Mesenchymal stem cell (in vitro differentiated cells and primary cell): ENCODE measurements around the gene PCDHB4. TPM values are rescaled to one million over a fixed set of nuclear protein-coding genes. Genes with fewer than 3 reads are reported as not detected.

ENCODE experiments used
- DNase-seq: peaks from one replicate; pipeline ENCODE4 v3.0.0-alpha.2; 2013
- H2AFZ ChIP-seq: one replicate; pipeline ENCODE4 v1.6.1; 2013; ENCODE audit warnings: low read depth, mild to moderate bottlenecking, control low read depth, inconsistent platforms, low read length, moderate library complexity
- H2AK5ac ChIP-seq: 2 replicates; pipeline ENCODE4 v1.6.1; 2013; ENCODE audit warnings: low read length, moderate library complexity, mild to moderate bottlenecking, inconsistent platforms; ENCODE audit not compliant: severe bottlenecking
- H2BK120ac ChIP-seq: one replicate; pipeline ENCODE4 v1.6.1; 2013; ENCODE audit warnings: low read depth, mild to moderate bottlenecking, inconsistent platforms, low read length, moderate library complexity
- H2BK12ac ChIP-seq, 2 experiments: one replicate each; pipeline ENCODE4 v1.6.1; 2013; ENCODE audit warnings: inconsistent platforms in 2 of 2, low read length in 2 of 2, mild to moderate bottlenecking in 2 of 2, moderate library complexity in 2 of 2, control low read depth in 1 of 2
- H2BK15ac ChIP-seq: one replicate; pipeline ENCODE4 v1.6.1; 2013; ENCODE audit warnings: mild to moderate bottlenecking, low read depth, inconsistent platforms; ENCODE audit not compliant: poor library complexity, severe bottlenecking
- H2BK5ac ChIP-seq: 2 replicates; pipeline ENCODE4 v1.6.1; 2013; ENCODE audit warnings: low read depth, mild to moderate bottlenecking, low read length, control low read depth, inconsistent platforms; ENCODE audit not compliant: poor library complexity, severe bottlenecking
- H3K14ac ChIP-seq, 2 experiments: one replicate each; pipeline ENCODE4 v1.6.1; 2013; ENCODE audit warnings: inconsistent platforms in 2 of 2, low read length in 2 of 2, control low read depth in 1 of 2, mild to moderate bottlenecking in 1 of 2, moderate library complexity in 1 of 2
- H3K18ac ChIP-seq, 2 experiments: one replicate each; pipeline ENCODE4 v1.6.1; 2013; ENCODE audit warnings: inconsistent platforms in 2 of 2, low read length in 2 of 2, control low read depth in 1 of 2, low read depth in 1 of 2, mild to moderate bottlenecking in 1 of 2
- H3K23ac ChIP-seq, 2 experiments: one replicate each; pipeline ENCODE4 v1.6.1; 2013; ENCODE audit warnings: inconsistent platforms in 2 of 2, low read length in 2 of 2, mild to moderate bottlenecking in 2 of 2, moderate library complexity in 2 of 2, control low read depth in 1 of 2
- H3K27ac ChIP-seq: 2 replicates; pipeline ENCODE4 v1.5.1; 2013; ENCODE audit warnings: mild to moderate bottlenecking, moderate library complexity, low read length, control low read depth, inconsistent platforms; ENCODE audit not compliant: poor library complexity, severe bottlenecking
- H3K27me3 ChIP-seq, 2 experiments: 2 replicates each; pipeline versions ENCODE4 v1.6.1 to v1.7.0; 2013; ENCODE audit warnings: low read length in 2 of 2, mild to moderate bottlenecking in 2 of 2, moderate library complexity in 2 of 2, control low read depth in 1 of 2, inconsistent platforms in 1 of 2; ENCODE audit not compliant: control insufficient read depth in 1 of 2, insufficient read depth in 1 of 2
- H3K36me3 ChIP-seq, 2 experiments: 2 replicates each; pipeline versions ENCODE4 v1.6.1 to v1.7.0; 2013; ENCODE audit warnings: low read length in 2 of 2, control low read depth in 1 of 2, inconsistent platforms in 1 of 2, low read depth in 1 of 2, mild to moderate bottlenecking in 1 of 2; ENCODE audit not compliant: insufficient read depth in 2 of 2, control insufficient read depth in 1 of 2
- H3K4ac ChIP-seq, 2 experiments: one replicate each; pipeline ENCODE4 v1.6.1; 2013; ENCODE audit warnings: inconsistent platforms in 2 of 2, low read length in 2 of 2, mild to moderate bottlenecking in 2 of 2, moderate library complexity in 2 of 2, control low read depth in 1 of 2, low read depth in 1 of 2
- H3K4me1 ChIP-seq: 2 replicates; pipeline ENCODE4 v1.6.1; 2013; ENCODE audit warnings: low read depth, low read length, control low read depth; ENCODE audit not compliant: control insufficient read depth, insufficient read depth
- H3K4me2 ChIP-seq: 2 replicates; pipeline ENCODE4 v1.6.1; 2013; ENCODE audit warnings: low read length, mild to moderate bottlenecking, inconsistent platforms; ENCODE audit not compliant: poor library complexity, severe bottlenecking
- H3K4me3 ChIP-seq, 2 experiments: 2 replicates each; pipeline versions ENCODE4 v1.5.1 to v1.7.0; 2013; ENCODE audit warnings: low read length in 2 of 2, mild to moderate bottlenecking in 2 of 2, control low read depth in 1 of 2, low read depth in 1 of 2; ENCODE audit not compliant: insufficient read depth in 1 of 2
- H3K79me1 ChIP-seq: replicated peaks from 2 replicates; pipeline ENCODE4 v1.6.1; 2013; ENCODE audit warnings: mild to moderate bottlenecking, control low read depth, low read length, inconsistent platforms; ENCODE audit not compliant: poor library complexity, severe bottlenecking
- H3K9ac ChIP-seq: 2 replicates; pipeline ENCODE4 v1.7.0; 2013; ENCODE audit warnings: mild to moderate bottlenecking, low read length, moderate library complexity
- H3K9me3 ChIP-seq: 2 replicates; pipeline ENCODE4 v1.7.0; 2013; ENCODE audit warnings: mild to moderate bottlenecking, low read length; ENCODE audit not compliant: control insufficient read depth
- H4K8ac ChIP-seq: one replicate; pipeline ENCODE4 v1.6.1; 2013; ENCODE audit warnings: inconsistent platforms, mild to moderate bottlenecking, low read length, moderate library complexity
- H4K91ac ChIP-seq: one replicate; pipeline ENCODE4 v1.6.1; 2013; ENCODE audit warnings: mild to moderate bottlenecking, low read length, inconsistent platforms
- WGBS: methylation state at CpG from one replicate; pipeline ENCODE4 v1.1.7; 2013; ENCODE audit warnings: mixed read lengths; 5-methylcytosine and 5-hydroxymethylcytosine counted together
- polyA plus RNA-seq, 2 experiments: library from polyadenylated mRNA; stranded (reverse); fragments of 200-250 nt; gene quantifications; one replicate each; pipeline ENCODE4 v1.2.3, GENCODE V29; 2013

Gene PCDHB4
- 0.30 TPM for polyA plus RNA-seq (2013, experiment 1 of 2)
- polyA plus RNA-seq (2013, experiment 2 of 2) = 0.23 TPM

- Histone ChIP-seq H2AFZ (no peak within 1 kb of the TSS), H3K14ac (no peak within 1 kb of the TSS), H3K4ac (no peak within 1 kb of the TSS), H3K36me3 (peaks cover 0 to 12% of the 10 kb centered on the region in 2 experiments), H3K4me3 (peak within 1 kb of the TSS in 1 of 2 experiments; percentile 64), H3K4me1 (no peaks in the 10 kb centered on the region), H3K23ac (no peak within 1 kb of the TSS), H3K18ac (no peak within 1 kb of the TSS), H3K27me3 (no peaks in the 10 kb centered on the region), H3K27ac (no peak within 1 kb of the TSS), H2BK120ac (no peak within 1 kb of the TSS), H3K79me1 (no peaks in the 10 kb centered on the region), H2AK5ac (no peak within 1 kb of the TSS), H3K4me2 (no peak within 1 kb of the TSS), H4K91ac (no peak within 1 kb of the TSS), H4K8ac (no peak within 1 kb of the TSS), H3K9ac (peak within 1 kb of the TSS; percentile 61), H2BK5ac (no peak within 1 kb of the TSS), H2BK15ac (no peak within 1 kb of the TSS), H3K9me3 (peaks cover 65% of the 10 kb centered on the region), H2BK12ac (no peak within 1 kb of the TSS)
- no peak for DNase-seq
- 64% methylated on average over 15 of the region's 16 CpGs for WGBS
These were observed at the start of gene PCDHB4 for GRCh38 chr5:141121563-141121962. Gene PCDHB4 (plus strand): TSS chr5:141121818. CDS start chr5:141121999, 181 bp downstream.

GRCh38 chr5:141077826-141078225 lies 43.8 kb upstream of the PCDHB4 start:
- Histone ChIP-seq H3K4me2 (no peak overlapping the region), H2AK5ac (no peak overlapping the region), H2BK120ac (no peak overlapping the region), H4K91ac (no peak overlapping the region), H3K23ac (no peak overlapping the region), H4K8ac (no peak overlapping the region), H3K9me3 (peaks cover 8% of the 10 kb centered on the region), H3K4me3 (peak overlapping the region in 1 of 2 experiments; percentile 51), H3K9ac (no peak overlapping the region), H3K4ac (no peak overlapping the region), H3K79me1 (no peaks in the 10 kb centered on the region), H2BK15ac (no peak overlapping the region), H2BK12ac (no peak overlapping the region), H2AFZ (no peak overlapping the region), H3K14ac (no peak overlapping the region), H3K4me1 (no peaks in the 10 kb centered on the region), H3K27me3 (no peaks in the 10 kb centered on the region), H3K36me3 (no peaks in the 10 kb centered on the region), H3K18ac (no peak overlapping the region), H3K27ac (no peak overlapping the region), H2BK5ac (no peak overlapping the region)
- no peak for DNase-seq
- WGBS = 99% methylated on average over 17 of the region's 17 CpGs

GRCh38 chr5:141082228-141082627 lies 39.4 kb upstream of the PCDHB4 start:
- Histone ChIP-seq H3K36me3 (no peaks in the 10 kb centered on the region), H2BK15ac (no peak overlapping the region), H2BK120ac (no peak overlapping the region), H3K18ac (no peak overlapping the region), H3K79me1 (no peaks in the 10 kb centered on the region), H3K4me3 (no peak overlapping the region), H3K9ac (no peak overlapping the region), H3K9me3 (peaks cover 9% of the 10 kb centered on the region), H3K4me2 (no peak overlapping the region), H2BK12ac (no peak overlapping the region), H3K14ac (no peak overlapping the region), H2AFZ (no peak overlapping the region), H3K4me1 (no peaks in the 10 kb centered on the region), H2BK5ac (no peak overlapping the region), H3K27me3 (no peaks in the 10 kb centered on the region), H4K91ac (no peak overlapping the region), H3K23ac (no peak overlapping the region), H2AK5ac (no peak overlapping the region), H4K8ac (no peak overlapping the region), H3K4ac (no peak overlapping the region), H3K27ac (no peak overlapping the region)
- DNase-seq = no peak

- Histone ChIP-seq H3K9ac (peak overlapping the region; percentile 87), H2BK120ac (no peak overlapping the region), H3K4ac (no peak overlapping the region), H3K4me2 (peak overlapping the region; percentile 49), H2BK15ac (no peak overlapping the region), H3K27ac (peak overlapping the region; percentile 82), H2AFZ (no peak overlapping the region), H3K9me3 (peaks cover 10% of the 10 kb centered on the region), H3K79me1 (no peaks in the 10 kb centered on the region), H2AK5ac (no peak overlapping the region), H2BK12ac (no peak overlapping the region), H3K14ac (no peak overlapping the region), H2BK5ac (no peak overlapping the region), H3K4me3 (peak overlapping the region in 1 of 2 experiments; percentile 76), H3K4me1 (no peaks in the 10 kb centered on the region), H3K18ac (no peak overlapping the region), H4K91ac (no peak overlapping the region), H3K27me3 (no peaks in the 10 kb centered on the region), H4K8ac (no peak overlapping the region), H3K36me3 (no peaks in the 10 kb centered on the region), H3K23ac (no peak overlapping the region)
- peak; percentile 54 for DNase-seq
- 46% methylated on average over 20 of the region's 21 CpGs for WGBS
These were observed 37.1 kb upstream of the PCDHB4 start for GRCh38 chr5:141084487-141084989.
